HEK293 (cell line): ENCODE data around the gene ISYNA1.

ENCODE experiments used
- AEBP2 ChIP-seq: fragments of 450-650 bp; formaldehyde crosslinking; IDR thresholded peaks from 2 replicates; pipeline ENCODE4 v1.5.1; 2016; ENCODE audit warnings: missing biosample characterization, missing genetic modification characterization, borderline replicate concordance
- GFI1B ChIP-seq: fragments of 450-650 bp; formaldehyde crosslinking; IDR thresholded peaks from 2 replicates; pipeline ENCODE4 v1.5.1; 2016; ENCODE audit warnings: missing biosample characterization, missing genetic modification characterization
- HIC1 ChIP-seq: fragments of 450-650 bp; formaldehyde crosslinking; IDR thresholded peaks from 2 replicates; pipeline ENCODE4 v1.5.1; 2016; ENCODE audit warnings: missing biosample characterization, missing genetic modification characterization
- KLF17 ChIP-seq: fragments of 450-650 bp; formaldehyde crosslinking; IDR thresholded peaks from 2 replicates; pipeline ENCODE4 v1.5.1; 2016; ENCODE audit warnings: missing biosample characterization, missing genetic modification characterization
- MEIS1 ChIP-seq: sonication (generic); formaldehyde crosslinking; IDR thresholded peaks from 2 replicates; pipeline ENCODE4 v1.8.1; 2022; ENCODE audit warnings: missing genetic modification reagents, mild to moderate bottlenecking, borderline replicate concordance
- OVOL3 ChIP-seq: fragments of 450-650 bp; formaldehyde crosslinking; IDR thresholded peaks from 2 replicates; pipeline ENCODE4 v1.5.1; 2016; ENCODE audit warnings: missing biosample characterization, missing genetic modification characterization
- REST ChIP-seq: fragments of 450-650 bp; formaldehyde crosslinking; IDR thresholded peaks from 2 replicates; pipeline ENCODE4 v1.5.1; 2016; ENCODE audit warnings: missing biosample characterization, missing genetic modification characterization
- SCRT1 ChIP-seq: fragments of 450-650 bp; formaldehyde crosslinking; IDR thresholded peaks from 2 replicates; pipeline ENCODE4 v1.5.1; 2016; ENCODE audit warnings: missing biosample characterization, missing genetic modification characterization, borderline replicate concordance
- ZBTB6 ChIP-seq: fragments of 450-650 bp; formaldehyde crosslinking; IDR thresholded peaks from 2 replicates; pipeline ENCODE4 v1.5.1; 2017; ENCODE audit warnings: missing biosample characterization, missing genetic modification characterization
- ZNF19 ChIP-seq: fragments of 450-650 bp; formaldehyde crosslinking; IDR thresholded peaks from 2 replicates; pipeline ENCODE4; 2016; ENCODE audit warnings: missing biosample characterization, missing genetic modification characterization, low read depth
- ZNF2 ChIP-seq: fragments of 450-650 bp; formaldehyde crosslinking; IDR thresholded peaks from 2 replicates; pipeline ENCODE4 v1.5.1; 2016; ENCODE audit warnings: missing biosample characterization, missing genetic modification characterization
- ZNF24 ChIP-seq: fragments of 450-650 bp; formaldehyde crosslinking; IDR thresholded peaks from 2 replicates; pipeline ENCODE4 v1.5.1; 2016; ENCODE audit warnings: missing biosample characterization, missing genetic modification characterization
- ZNF280C ChIP-seq: fragments of 450-650 bp; formaldehyde crosslinking; IDR thresholded peaks from 2 replicates; pipeline ENCODE4 v1.5.1; 2016; ENCODE audit warnings: missing biosample characterization, missing genetic modification characterization
- ZNF394 ChIP-seq: fragments of 450-650 bp; formaldehyde crosslinking; IDR thresholded peaks from 2 replicates; pipeline ENCODE4 v1.5.1; 2016; ENCODE audit warnings: missing biosample characterization, missing genetic modification characterization, mild to moderate bottlenecking, moderate library complexity, borderline replicate concordance
- ZNF530 ChIP-seq: fragments of 450-650 bp; formaldehyde crosslinking; IDR thresholded peaks from 2 replicates; pipeline ENCODE4 v1.5.1; 2016; ENCODE audit warnings: low read depth, missing biosample characterization, missing genetic modification characterization
- ZNF561 ChIP-seq: fragments of 450-650 bp; IDR thresholded peaks from 2 replicates; pipeline ENCODE4 v1.5.1; 2018; ENCODE audit warnings: missing biosample characterization, missing genetic modification characterization, borderline replicate concordance
- ZNF768 ChIP-seq: fragments of 450-650 bp; formaldehyde crosslinking; IDR thresholded peaks from 2 replicates; pipeline ENCODE4 v1.5.1; 2018; ENCODE audit warnings: missing biosample characterization, mild to moderate bottlenecking, missing genetic modification characterization
- ZSCAN5A ChIP-seq: fragments of 450-650 bp; formaldehyde crosslinking; IDR thresholded peaks from 2 replicates; pipeline ENCODE4 v1.5.1; 2016; ENCODE audit warnings: missing biosample characterization, missing genetic modification characterization

Gene ISYNA1

GRCh38 chr19:18436671-18437490 is 1.1 kb downstream of the ISYNA1 start (continued):
- TF ChIP-seq MEIS1 (CRISPR knock-in tag) = no peak
- no peak for TF ChIP-seq REST (tag by site-specific recombination)
- TF ChIP-seq ZNF24 = no peak
- TF ChIP-seq ZNF394 = no peak
- TF ChIP-seq ZNF2 = peak; percentile 48; the same call in 1 of the 2 replicates
- TF ChIP-seq HIC1 (tag by site-specific recombination) = peak; percentile 85
- TF ChIP-seq ZNF561 (tag by site-specific recombination) = 0 out of 2 replicates have a peak, but pooled peaks have one; percentile 58
- no peak for TF ChIP-seq ZSCAN5A (tag by site-specific recombination)
- TF ChIP-seq ZNF280C (tag by site-specific recombination) = no peak
- TF ChIP-seq ZNF19 = no peak
- TF ChIP-seq AEBP2 (tag by site-specific recombination) = no peak
- TF ChIP-seq SCRT1 = 0 out of 2 replicates have a peak, but pooled peaks have one; percentile 4
- TF ChIP-seq ZBTB6 (tag by site-specific recombination) = no peak
- no peak for TF ChIP-seq ZNF530 (tag by site-specific recombination)
- no peak for TF ChIP-seq GFI1B (tag by site-specific recombination)
- TF ChIP-seq KLF17 (tag by site-specific recombination) = no peak
- TF ChIP-seq OVOL3 (tag by site-specific recombination) = no peak
- no peak for TF ChIP-seq ZNF768
